Stimulated activated CD8-positive, alpha-beta memory T cell treated with anti-CD3 and anti-CD28 coated beads, Interleukin-2, amount 100 ng/mL, for 48 hours (primary cell): Measurements from ENCODE around the gene NTRK3.

ENCODE experiments used
- DNase-seq, 2 donors: peaks; one replicate each; pipeline ENCODE4 v3.0.0-alpha.2; 2020; ENCODE audit warnings: low read depth in 2 of 2

Gene NTRK3

GRCh38 chr15:87985451-87985850 lies 271.1 kb downstream of the NTRK3 start:
- no peak for DNase-seq

DNA sequence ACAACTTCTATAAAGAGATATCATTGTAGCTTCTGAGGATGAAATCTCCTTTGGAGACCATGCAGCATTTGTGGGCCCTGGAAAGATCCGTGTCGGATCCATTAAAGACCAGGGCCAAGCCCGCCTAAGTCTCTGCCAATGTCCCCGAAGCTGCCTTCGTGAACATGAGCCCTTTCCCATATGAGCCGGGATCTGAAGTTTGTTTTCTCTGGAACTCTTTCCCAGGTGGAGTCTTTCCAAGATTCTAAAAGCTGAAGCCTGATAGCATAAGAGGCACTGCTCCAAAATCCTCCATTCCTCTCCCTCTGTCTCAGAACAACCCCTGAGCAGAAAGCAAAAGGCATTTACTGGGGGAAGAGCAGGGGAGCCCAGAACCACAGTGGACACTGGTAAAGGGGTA lies 274.6 kb downstream of the NTRK3 start:
- DNase-seq = no peak

DNA sequence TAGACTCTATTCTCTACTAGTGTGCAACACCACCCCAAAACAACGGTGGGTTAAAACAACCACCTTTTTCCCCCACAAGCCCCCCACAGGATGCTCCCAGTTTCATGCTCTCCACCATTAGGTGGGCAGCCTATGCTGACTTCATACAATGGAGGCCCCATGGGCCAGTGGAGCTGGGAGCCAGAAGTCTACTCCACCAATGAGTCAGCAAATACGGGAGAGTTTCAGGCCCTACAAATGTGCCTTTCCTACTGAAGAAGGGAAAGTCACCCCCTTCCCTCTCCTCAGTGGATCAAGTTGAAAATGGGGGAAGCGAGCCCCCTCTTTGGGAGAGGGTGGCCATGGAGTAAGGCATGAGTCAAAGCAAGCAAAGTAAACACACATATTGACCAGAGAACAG lies 278.6 kb downstream of the NTRK3 start:
- DNase-seq = no peak

GRCh38 chr15:87976552-87976951 lies 280.0 kb downstream of the NTRK3 start:
- no peak for DNase-seq

- no peak for DNase-seq
Observed at GRCh38 chr15:87973501-87974215, 282.9 kb downstream of the NTRK3 start.

DNA sequence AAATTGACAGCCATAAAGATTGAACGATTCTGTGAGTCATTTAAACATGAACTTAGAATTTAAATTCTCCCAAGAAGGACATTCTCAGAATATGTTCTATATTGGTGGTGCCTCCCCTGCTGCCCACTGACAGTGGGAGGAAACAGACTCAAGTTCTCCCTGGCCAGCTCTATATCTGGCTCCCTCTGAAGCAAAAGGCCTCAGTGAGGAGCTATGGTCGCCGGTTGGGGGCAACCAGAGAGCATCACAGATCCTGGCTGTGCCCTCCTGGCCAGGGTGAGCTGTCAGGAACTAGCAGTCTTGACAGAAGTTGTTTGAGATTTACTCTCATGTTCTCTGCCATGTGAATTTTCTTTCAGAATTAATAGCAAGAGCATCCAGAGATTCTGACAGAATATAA lies 285.5 kb downstream of the NTRK3 start:
- no peak for DNase-seq

GRCh38 chr15:87967951-87968350 lies 288.6 kb downstream of the NTRK3 start:
- DNase-seq = no peak

DNA sequence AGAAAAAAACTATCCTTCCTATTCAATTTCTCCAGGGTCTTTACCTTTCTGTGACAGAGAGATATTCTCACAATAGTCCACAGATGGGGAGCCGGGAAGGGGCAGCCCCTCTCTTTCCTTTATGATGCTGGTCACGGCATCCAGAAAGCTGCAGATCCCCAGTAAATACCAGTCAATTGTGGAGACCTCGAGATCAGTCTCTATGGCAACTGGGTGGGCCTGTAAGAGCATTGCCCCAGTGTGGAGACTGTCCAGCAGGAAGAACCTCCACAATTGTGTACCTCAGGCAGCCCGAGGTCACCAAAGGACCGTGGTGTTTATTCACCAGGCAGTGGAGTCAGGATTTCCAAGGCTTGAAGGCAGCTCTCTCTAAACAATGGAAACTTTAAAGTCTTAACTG lies 291.2 kb downstream of the NTRK3 start:
- DNase-seq = no peak

DNA sequence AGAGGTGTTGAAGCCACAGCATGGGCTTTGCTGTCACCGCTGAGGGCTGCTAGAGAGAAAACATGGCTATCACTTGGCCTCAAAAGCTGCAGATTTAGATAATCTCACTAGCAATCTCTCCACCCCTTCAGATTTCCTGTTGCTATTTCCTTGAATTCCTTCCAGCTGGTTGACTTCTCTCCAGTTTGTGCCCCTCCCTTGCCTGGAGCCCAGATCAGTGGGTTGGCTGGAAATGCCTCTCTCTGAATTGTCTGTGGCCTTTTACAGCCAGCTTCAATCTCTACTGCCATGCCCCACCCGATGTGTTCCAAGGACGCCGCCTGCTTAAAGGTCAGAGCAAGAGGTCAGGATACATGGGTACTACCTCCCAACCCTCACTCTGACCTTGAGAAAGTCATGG lies 294.1 kb downstream of the NTRK3 start:
- DNase-seq = no peak

DNA sequence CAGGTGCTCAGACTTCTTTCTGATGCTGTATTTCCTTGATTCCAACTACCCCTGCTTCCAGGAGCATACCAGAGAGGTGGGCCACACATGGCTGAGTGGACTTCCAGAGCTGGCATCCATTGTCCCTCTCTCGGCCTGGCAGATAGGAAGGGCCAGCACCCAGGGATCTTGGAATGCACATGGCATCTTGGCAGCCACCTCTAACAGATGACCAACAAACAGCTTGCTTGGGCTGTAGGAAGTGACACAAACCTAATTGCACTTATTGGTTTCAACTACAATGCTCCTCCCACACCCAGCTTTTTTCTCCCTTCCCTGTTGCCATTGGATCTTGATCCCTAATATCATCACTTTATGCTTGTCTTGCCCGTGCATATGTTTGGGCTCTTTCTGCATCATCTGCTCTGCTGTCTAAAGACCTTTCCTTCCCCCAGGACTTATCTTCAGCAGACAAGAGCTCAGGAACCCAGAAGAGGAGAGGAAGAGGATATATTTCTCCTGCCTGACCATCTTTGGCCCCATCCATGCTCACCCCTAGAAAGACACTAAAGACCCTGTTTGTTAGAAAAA lies 294.6 kb downstream of the NTRK3 start:
- DNase-seq = no peak

- DNase-seq = no peak
Observed at GRCh38 chr15:87959662-87960061, 296.9 kb downstream of the NTRK3 start.

DNA sequence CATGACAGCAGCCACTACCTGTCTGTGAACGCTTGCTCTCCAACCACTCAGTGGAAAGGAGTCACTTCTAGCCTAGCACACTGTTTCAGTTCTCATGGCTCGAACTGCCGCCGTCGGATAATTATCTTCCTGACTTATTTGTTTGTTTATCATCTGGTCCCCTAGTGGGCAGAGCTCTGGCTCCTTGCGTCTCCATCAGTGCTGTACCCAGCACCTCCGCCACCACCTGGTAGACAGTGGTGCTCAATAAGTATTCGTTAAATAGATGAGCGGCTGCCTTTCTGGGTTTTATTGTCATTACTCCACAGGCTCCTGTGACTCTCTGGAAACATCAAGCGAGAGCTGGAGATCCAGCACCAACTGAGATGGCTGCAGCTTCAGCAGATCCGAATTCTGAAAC lies 297.5 kb downstream of the NTRK3 start:
- DNase-seq = no peak

GRCh38 chr15:87955284-87955909 lies 301.1 kb downstream of the NTRK3 start:
- DNase-seq = no peak

- DNase-seq = no peak
Observed at GRCh38 chr15:87954793-87955192, 301.7 kb downstream of the NTRK3 start.

DNA sequence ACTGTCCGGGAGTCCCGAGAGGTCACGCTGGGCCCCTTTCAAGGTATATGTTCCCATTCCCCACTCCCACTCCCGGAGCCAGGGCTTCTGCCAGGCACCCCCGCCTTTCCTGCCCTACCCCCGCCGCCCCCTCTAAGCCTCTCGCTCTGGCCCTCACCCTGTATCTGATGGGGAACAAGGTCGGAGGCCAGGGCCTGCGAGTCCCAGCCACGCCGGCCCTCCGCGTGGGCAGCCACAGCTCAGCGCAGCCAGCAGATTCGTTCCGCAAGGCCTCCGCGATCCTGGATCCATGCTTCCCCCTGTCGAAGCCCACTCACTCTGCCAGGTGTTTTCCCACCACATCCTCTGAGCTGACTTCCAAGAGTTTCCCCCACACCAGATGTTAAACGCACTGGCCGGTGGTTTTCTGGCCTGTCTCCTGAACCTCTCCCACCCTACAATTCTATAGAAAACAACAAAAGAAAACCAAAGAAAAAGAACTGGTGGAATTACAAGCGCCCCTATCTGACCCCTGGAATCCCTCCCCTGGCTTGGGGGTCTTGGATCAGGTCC lies 303.7 kb downstream of the NTRK3 start:
- DNase-seq = no peak

DNA sequence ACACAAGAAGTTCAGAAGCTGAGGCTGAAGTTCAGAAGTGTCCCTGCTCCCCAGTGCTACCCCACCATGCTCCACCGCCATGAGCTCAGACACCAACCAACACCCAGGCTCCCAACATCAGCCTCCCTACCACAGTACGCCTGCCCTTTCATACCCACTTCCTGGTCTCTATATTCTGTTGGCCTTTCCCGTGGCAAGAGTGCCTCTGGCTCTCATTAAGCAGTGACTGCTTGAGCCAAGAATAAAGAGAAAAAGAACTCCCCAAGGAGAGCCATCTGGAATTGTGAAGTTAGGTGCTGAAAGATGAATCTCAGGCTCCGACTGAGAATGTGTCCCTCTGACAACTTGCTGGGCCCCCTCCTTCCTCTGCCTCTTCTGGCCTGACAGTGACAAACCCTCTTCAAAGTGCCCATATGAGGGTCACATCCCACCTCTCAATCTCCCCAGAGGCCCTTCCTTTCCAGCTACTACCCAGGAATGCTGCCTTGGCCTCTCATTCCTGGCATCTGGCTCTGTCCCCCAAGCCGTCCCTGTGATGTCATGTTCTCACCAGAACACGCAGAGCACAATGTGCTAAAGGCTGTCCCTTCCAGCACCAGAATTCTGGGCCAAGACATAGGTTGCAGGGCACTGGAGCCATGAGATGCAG lies 306.8 kb downstream of the NTRK3 start:
- no peak for DNase-seq

GRCh38 chr15:87949151-87949574 lies 307.4 kb downstream of the NTRK3 start:
- DNase-seq = no peak

- no peak for DNase-seq
Observed at GRCh38 chr15:87947560-87947959, 309.0 kb downstream of the NTRK3 start.

- DNase-seq = no peak
Observed at GRCh38 chr15:87945246-87945645, 311.3 kb downstream of the NTRK3 start.

DNA sequence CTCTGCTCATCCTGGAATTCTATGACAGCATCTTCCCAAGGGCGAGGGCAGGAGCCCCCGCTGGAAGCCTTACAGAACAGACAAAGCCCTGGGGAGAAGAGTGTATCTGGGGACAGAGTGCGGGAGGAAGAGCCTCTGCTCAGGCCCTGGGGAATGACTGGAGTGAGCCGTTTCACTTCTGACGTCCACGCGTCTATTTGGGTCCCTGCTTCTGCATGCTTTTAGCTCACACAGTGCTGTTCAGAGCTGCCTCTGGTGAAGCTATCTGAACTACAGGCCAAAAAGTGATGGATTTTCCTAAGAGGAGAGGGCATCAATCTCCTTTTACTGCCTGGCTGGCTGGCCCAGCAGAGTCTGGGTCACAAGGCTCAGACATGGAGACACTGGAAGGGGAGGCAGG lies 311.8 kb downstream of the NTRK3 start:
- DNase-seq = no peak

DNA sequence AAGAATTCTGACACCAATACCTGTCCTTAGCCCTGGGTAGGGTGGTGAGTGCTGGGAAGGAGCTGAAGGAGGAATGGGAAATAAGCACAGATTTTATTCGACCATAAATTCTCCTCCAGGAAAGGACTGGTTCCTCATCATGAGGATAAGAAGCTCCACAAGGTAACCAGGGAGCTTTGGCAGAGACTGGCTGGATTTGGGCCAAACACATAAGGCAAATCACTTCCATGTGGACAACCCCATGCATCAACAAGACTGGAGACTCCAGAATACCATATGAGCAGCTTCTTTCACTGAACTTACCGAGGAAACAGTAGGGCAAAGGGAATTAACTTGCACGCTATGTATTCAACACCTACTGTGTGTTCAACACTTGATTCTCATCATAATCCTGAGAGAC lies 312.5 kb downstream of the NTRK3 start:
- no peak for DNase-seq

- DNase-seq = no peak
Observed at GRCh38 chr15:87943626-87944025, 312.9 kb downstream of the NTRK3 start.

GRCh38 chr15:87942316-87942715 lies 314.2 kb downstream of the NTRK3 start:
- DNase-seq = no peak
